HepG2 (cell line): ENCODE measurements around the gene LNX2. TPM values are rescaled to one million over a fixed set of nuclear protein-coding genes. Genes with fewer than 3 reads are reported as not detected.

Source experiments
- DMTF1 ChIP-seq: sonication (generic); formaldehyde crosslinking; IDR thresholded peaks from 2 replicates; pipeline ENCODE4 v1.4.0; 2020; ENCODE audit warnings: mild to moderate bottlenecking, missing genetic modification reagents
- ELF4 ChIP-seq: sonication (generic); formaldehyde crosslinking; IDR thresholded peaks from 2 replicates; pipeline ENCODE4 v1.5.0; 2020; ENCODE audit warnings: missing genetic modification reagents, mild to moderate bottlenecking, moderate library complexity, borderline replicate concordance
- ERF ChIP-seq: IDR thresholded peaks from 2 replicates; pipeline ENCODE4 v1.6.1; 2018; ENCODE audit warnings: missing biosample characterization, missing genetic modification reagents
- GTF3A ChIP-seq: sonication (generic); formaldehyde crosslinking; conservative IDR thresholded peaks from 2 replicates; pipeline ENCODE4 v1.4.0; 2020; ENCODE audit warnings: mild to moderate bottlenecking, missing genetic modification reagents
- KAT8 ChIP-seq: IDR thresholded peaks from 2 replicates; pipeline ENCODE4 v1.6.1; 2016; ENCODE audit warnings: missing genetic modification reagents, missing compliant biosample characterization
- KMT2A ChIP-seq: sonication (generic); formaldehyde crosslinking; IDR thresholded peaks from 2 replicates; pipeline ENCODE4 v1.4.0; 2020; ENCODE audit warnings: missing genetic modification reagents
- PHF21A ChIP-seq: sonication (generic); formaldehyde crosslinking; IDR thresholded peaks from 2 replicates; pipeline ENCODE4 v1.5.0; 2020; ENCODE audit warnings: mild to moderate bottlenecking, missing genetic modification reagents
- POLR2G ChIP-seq: fragments of 200-400 bp; formaldehyde crosslinking; IDR thresholded peaks from 2 replicates; pipeline ENCODE4 v1.6.1; 2018; ENCODE audit warnings: mild to moderate bottlenecking, low read depth, low read length, moderate library complexity
- REL ChIP-seq: sonication (generic); formaldehyde crosslinking; conservative IDR thresholded peaks from 2 replicates; pipeline ENCODE4 v1.8.0; 2022; ENCODE audit warnings: mild to moderate bottlenecking, missing genetic modification reagents, moderate library complexity
- SATB2 ChIP-seq: sonication (generic); formaldehyde crosslinking; IDR thresholded peaks from 2 replicates; pipeline ENCODE4 v1.5.0; 2020; ENCODE audit warnings: missing genetic modification reagents
- SNAI1 ChIP-seq: sonication (generic); formaldehyde crosslinking; IDR thresholded peaks from 2 replicates; pipeline ENCODE4 v1.5.0; 2020; ENCODE audit warnings: mild to moderate bottlenecking, missing genetic modification reagents, borderline replicate concordance
- SOX13 ChIP-seq, 3 experiments: fragments of 450-650 bp in 1 of 3; sonication (generic) in 1 of 3; formaldehyde crosslinking in 1 of 3; IDR thresholded peaks in 2 of 3; conservative IDR thresholded peaks in 1 of 3; 2 replicates each; pipeline versions ENCODE4 v1.5.0 to v1.6.1; 2016 to 2020; ENCODE audit warnings: antibody characterized with exemption in 1 of 3, mild to moderate bottlenecking in 1 of 3, missing compliant biosample characterization in 1 of 3, missing genetic modification reagents in 1 of 3, moderate library complexity in 1 of 3
- STAT5B ChIP-seq: sonication (generic); formaldehyde crosslinking; IDR thresholded peaks from 2 replicates; pipeline ENCODE4 v1.4.0; 2020; ENCODE audit warnings: missing genetic modification reagents
- TCF12 ChIP-seq, 2 experiments: fragments of 450-650 bp in 1 of 2; sonication (generic) in 1 of 2; formaldehyde crosslinking in 1 of 2; IDR thresholded peaks; 2 replicates each; pipeline versions ENCODE4 v1.6.1 to v1.8.0; 2017 to 2022; ENCODE audit warnings: antibody characterized with exemption in 1 of 2, mild to moderate bottlenecking in 1 of 2, missing genetic modification reagents in 1 of 2, moderate library complexity in 1 of 2
- TCF7 ChIP-seq: sonication (generic); IDR thresholded peaks from 2 replicates; pipeline ENCODE4 v1.6.1; 2016; ENCODE audit warnings: antibody characterized with exemption, low read depth
- TSC22D2 ChIP-seq: sonication (generic); formaldehyde crosslinking; IDR thresholded peaks from 2 replicates; pipeline ENCODE4 v1.5.1; 2020; ENCODE audit warnings: missing genetic modification reagents, mild to moderate bottlenecking, borderline replicate concordance
- ZBTB38 ChIP-seq: sonication (generic); formaldehyde crosslinking; IDR thresholded peaks from 2 replicates; pipeline ENCODE4 v1.5.1; 2020; ENCODE audit warnings: mild to moderate bottlenecking, missing genetic modification reagents
- ZFP82 ChIP-seq: sonication (generic); formaldehyde crosslinking; IDR thresholded peaks from 2 replicates; pipeline ENCODE4 v1.5.1; 2020; ENCODE audit warnings: mild to moderate bottlenecking, missing genetic modification reagents, borderline replicate concordance
- ZNF232 ChIP-seq: sonication (generic); formaldehyde crosslinking; IDR thresholded peaks from 2 replicates; pipeline ENCODE4 v1.4.0; 2020; ENCODE audit warnings: missing genetic modification reagents, borderline replicate concordance
- ZNF235 ChIP-seq: sonication (generic); formaldehyde crosslinking; IDR thresholded peaks from 2 replicates; pipeline ENCODE4 v1.8.1; 2023; ENCODE audit warnings: mild to moderate bottlenecking, missing genetic modification reagents, borderline replicate concordance
- ZNF24 ChIP-seq: fragments of 450-650 bp; IDR thresholded peaks from 2 replicates; pipeline ENCODE4 v1.6.1; 2017; ENCODE audit warnings: antibody characterized with exemption, mild to moderate bottlenecking
- ZNF367 ChIP-seq: sonication (generic); formaldehyde crosslinking; IDR thresholded peaks from 2 replicates; pipeline ENCODE4 v1.4.0; 2020; ENCODE audit warnings: missing genetic modification reagents, borderline replicate concordance
- ZNF607 ChIP-seq: sonication (generic); formaldehyde crosslinking; IDR thresholded peaks from 2 replicates; pipeline ENCODE4 v1.5.1; 2020; ENCODE audit warnings: missing genetic modification reagents, mild to moderate bottlenecking, borderline replicate concordance
- ZNF674 ChIP-seq: sonication (generic); formaldehyde crosslinking; IDR thresholded peaks from 2 replicates; pipeline ENCODE4 v1.5.0; 2020; ENCODE audit warnings: low read depth, mild to moderate bottlenecking, missing genetic modification reagents
- ZNF709 ChIP-seq: sonication (generic); formaldehyde crosslinking; IDR thresholded peaks from 2 replicates; pipeline ENCODE4 v1.5.0; 2020; ENCODE audit warnings: mild to moderate bottlenecking, missing genetic modification reagents
- ZSCAN12 ChIP-seq: sonication (generic); formaldehyde crosslinking; IDR thresholded peaks from 2 replicates; pipeline ENCODE4 v1.9.0; 2021; ENCODE audit warnings: mild to moderate bottlenecking, missing genetic modification reagents
- polyA plus RNA-seq, 8 experiments: library from polyadenylated mRNA; depleted of rRNA in 3 of 8; stranded (reverse) in 7 of 8; unstranded in 1 of 8; fragments of >200 nt; fragmentation: Illumina TruSeq in 4 of 8; extraction: Trizol in 4 of 8; gene quantifications; 2 replicates each; pipeline versions ENCODE4 v1.2.1 to v1.2.3, GENCODE V29; 2011 to 2016; ENCODE audit warnings: low read depth in 4 of 8, missing spikeins in 1 of 8, mixed read lengths in 1 of 8; ENCODE audit not compliant: insufficient read depth in 1 of 8
- total RNA-seq, 5 experiments: library from RNA; depleted of rRNA; stranded (reverse); fragments of >200 nt; fragmentation: Illumina TruSeq; extraction: Trizol; gene quantifications; 2 replicates each; pipeline ENCODE4 v1.2.3, GENCODE V29; 2016; ENCODE audit warnings: low read depth in 1 of 5
- TF ChIP-seq, protein P1 (sequence below): sonication (generic); formaldehyde crosslinking; IDR thresholded peaks from 2 replicates; pipeline ENCODE4 v1.4.0; 2020; ENCODE audit warnings: missing genetic modification reagents
- TF ChIP-seq, protein P2 (sequence below): sonication (generic); formaldehyde crosslinking; IDR thresholded peaks from 2 replicates; pipeline ENCODE4 v1.5.0; 2020; ENCODE audit warnings: missing genetic modification reagents

Gene LNX2
- total and polyA plus RNA-seq, 2 of the 13 experiments (the other 11 are each of a cell fraction or from before 2014, with no cell fraction given): 9.2 to 9.7 TPM

- 0 out of 2 replicates have a peak, but pooled peaks have one; percentile 32 for TF ChIP-seq ZNF232
- no peak for TF ChIP-seq ZSCAN12
- no peak for TF ChIP-seq SNAI1 (CRISPR knock-in tag)
- TF ChIP-seq SOX13 (IDR thresholded peaks at IDR 0.05): no peak
- TF ChIP-seq SOX13 (CRISPR knock-in tag; conservative IDR thresholded peaks at IDR 0.05 in 1 of 2, IDR thresholded peaks at IDR 0.05 in 1 of 2): no peak; a peak in 1 of 4 replicates
- TF ChIP-seq GTF3A (CRISPR knock-in tag): no peak
- TF ChIP-seq ZNF235: no peak
- no peak for TF ChIP-seq STAT5B (CRISPR knock-in tag)
- TF ChIP-seq TSC22D2 (CRISPR knock-in tag): no peak
- TF ChIP-seq, protein P1, sequence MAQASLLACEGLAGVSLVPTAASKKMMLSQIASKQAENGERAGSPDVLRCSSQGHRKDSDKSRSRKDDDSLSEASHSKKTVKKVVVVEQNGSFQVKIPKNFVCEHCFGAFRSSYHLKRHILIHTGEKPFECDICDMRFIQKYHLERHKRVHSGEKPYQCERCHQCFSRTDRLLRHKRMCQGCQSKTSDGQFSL (CRISPR knock-in tag): no peak
- no peak for TF ChIP-seq DMTF1 (CRISPR knock-in tag)
- TF ChIP-seq KAT8: 0 out of 2 replicates have a peak, but pooled peaks have one; percentile 33
- TF ChIP-seq POLR2G: no peak
- TF ChIP-seq REL (CRISPR knock-in tag): no peak
- no peak for TF ChIP-seq ELF4
- TF ChIP-seq ERF (CRISPR knock-in tag): peak; percentile 75
- TF ChIP-seq, protein P2, sequence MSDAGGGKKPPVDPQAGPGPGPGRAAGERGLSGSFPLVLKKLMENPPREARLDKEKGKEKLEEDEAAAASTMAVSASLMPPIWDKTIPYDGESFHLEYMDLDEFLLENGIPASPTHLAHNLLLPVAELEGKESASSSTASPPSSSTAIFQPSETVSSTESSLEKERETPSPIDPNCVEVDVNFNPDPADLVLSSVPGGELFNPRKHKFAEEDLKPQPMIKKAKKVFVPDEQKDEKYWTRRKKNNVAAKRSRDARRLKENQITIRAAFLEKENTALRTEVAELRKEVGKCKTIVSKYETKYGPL (CRISPR knock-in tag): no peak
- no peak for TF ChIP-seq ZNF607 (CRISPR knock-in tag)
- no peak for TF ChIP-seq SATB2 (CRISPR knock-in tag)
- no peak for TF ChIP-seq ZNF709 (CRISPR knock-in tag)
- TF ChIP-seq ZNF24: no peak
- peak; percentile 77 for TF ChIP-seq PHF21A (CRISPR knock-in tag)
- peak; percentile 64 for TF ChIP-seq TCF7
- TF ChIP-seq ZBTB38 (CRISPR knock-in tag): no peak
- TF ChIP-seq ZFP82: no peak
- no peak for TF ChIP-seq TCF12 (IDR thresholded peaks at IDR 0.05)
- TF ChIP-seq TCF12 (CRISPR knock-in tag; IDR thresholded peaks at IDR 0.05): no peak
- no peak for TF ChIP-seq ZNF674 (CRISPR knock-in tag)
- no peak for TF ChIP-seq ZNF367 (CRISPR knock-in tag)
- no peak for TF ChIP-seq KMT2A (CRISPR knock-in tag)
Measured at GRCh38 chr13:27641711-27642502, 21.6 kb upstream of the LNX2 start (continued).
